HG03097 (cell line): ENCODE data around the gene ZNF778.

Experiments used
- ATAC-seq: cut with Tn5 transposase; IDR thresholded peaks from one replicate; pipeline ENCODE4 v1.9.1; 2021; ENCODE audit not compliant: unreplicated experiment, low FRiP score

ZNF778 gene

DNA sequence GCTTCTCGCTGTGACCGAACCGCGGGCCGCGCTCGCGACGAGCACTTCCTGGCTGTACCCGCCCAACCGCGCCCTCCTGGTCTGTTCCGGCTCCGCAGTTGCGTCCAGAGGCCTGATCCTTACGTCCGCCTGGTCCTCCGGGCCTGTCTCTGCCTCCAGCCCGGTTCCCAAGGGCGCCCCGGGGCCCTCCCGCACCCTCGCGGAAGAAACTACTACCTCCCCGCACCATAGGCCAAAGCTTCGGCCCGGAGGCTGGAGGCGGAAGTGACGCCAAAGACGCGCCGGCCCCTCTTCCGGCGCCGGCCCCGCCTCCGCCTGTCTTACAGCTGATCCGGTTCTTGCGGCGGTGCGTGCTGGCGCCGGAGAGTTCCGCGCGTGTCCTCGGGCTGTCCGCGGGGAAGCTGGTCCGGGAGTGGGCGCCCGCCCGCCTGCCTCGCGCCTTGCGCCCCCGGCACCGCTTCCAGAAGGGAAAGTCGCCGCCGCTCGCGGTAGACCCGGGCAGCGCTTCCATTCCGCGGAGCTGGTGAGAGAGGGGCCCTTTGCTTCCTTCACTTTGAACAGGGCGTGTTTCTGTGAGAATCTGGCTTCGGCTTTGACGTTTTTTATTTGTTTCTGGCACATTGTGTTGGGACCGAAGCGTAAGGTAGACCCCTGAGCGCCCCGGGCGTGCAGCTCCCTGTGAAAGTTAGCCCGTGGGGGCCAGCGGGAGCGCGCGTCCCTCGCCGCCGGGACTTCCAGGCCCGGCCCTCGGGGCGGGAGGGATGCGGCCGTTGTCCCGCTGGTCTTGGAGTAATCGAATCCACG is at the start of gene ZNF778:
Gene ZNF778, plus strand, starts transcription at position 316 of the 804 bp plus-strand sequence. CDS start 3,425 bp downstream, outside the sequence.
- ATAC-seq: peak; percentile 77

- no peak for ATAC-seq
Measured at GRCh38 chr16:89168381-89169189, 48.9 kb upstream of the ZNF778 start.

- no peak for ATAC-seq
Measured at GRCh38 chr16:89169778-89170177, 47.7 kb upstream of the ZNF778 start.

- ATAC-seq: no peak
Measured at GRCh38 chr16:89170346-89171215, 46.9 kb upstream of the ZNF778 start.

DNA sequence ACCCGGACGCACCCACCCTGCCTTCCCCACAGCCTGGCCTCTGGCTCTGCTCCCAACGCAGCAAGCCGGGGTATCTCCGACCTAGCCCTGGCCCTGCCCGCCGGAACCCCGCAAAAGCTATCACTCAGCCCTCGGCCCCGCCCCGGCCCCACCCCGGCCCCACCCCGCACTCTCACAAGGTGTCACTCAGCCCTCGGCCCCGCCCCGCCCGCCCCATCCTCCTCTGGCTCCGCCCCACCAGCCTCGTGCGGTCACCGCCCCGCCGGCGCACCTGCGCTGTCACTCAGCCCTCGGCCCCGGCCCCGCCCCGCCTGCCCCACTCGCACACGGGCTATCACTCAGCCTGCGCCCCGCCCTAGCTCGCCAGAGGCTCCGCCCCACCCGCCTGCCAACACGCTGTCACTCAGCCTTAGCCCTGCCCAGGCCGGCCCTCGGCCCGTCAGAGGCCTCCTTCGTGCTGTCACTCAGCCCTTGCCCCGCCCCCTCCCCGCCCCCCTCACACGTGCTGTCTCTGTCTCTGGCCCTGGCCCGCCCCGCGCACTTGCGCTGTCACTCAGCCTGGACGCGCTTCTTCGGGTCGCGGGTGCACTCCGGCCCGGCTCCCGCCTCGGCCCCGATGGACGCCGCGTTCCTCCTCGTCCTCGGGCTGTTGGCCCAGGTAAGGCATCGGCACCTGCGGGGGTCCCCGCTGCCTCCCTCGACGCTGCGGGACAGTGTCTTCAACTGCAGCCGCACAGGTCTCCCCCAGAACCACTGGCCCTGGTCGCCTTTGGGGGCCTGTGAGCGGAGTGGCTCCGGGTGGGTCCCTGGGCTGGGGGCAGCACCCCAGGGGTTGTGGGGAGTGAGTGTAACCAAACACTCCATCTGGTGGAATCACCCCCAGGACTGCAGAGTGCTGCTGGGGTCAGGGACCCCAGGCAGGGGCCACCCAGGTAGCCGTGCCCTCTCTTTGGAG is 46.0 kb upstream of the ZNF778 start, which contains the start of gene CDH15:
Gene CDH15, plus strand, starts transcription at position 533 of the 955 bp plus-strand sequence. Its CDS starts 84 bp downstream, at position 617.
- ATAC-seq: peak; percentile 65

GRCh38 chr16:89172171-89172527 is 45.4 kb upstream of the ZNF778 start:
- ATAC-seq: no peak

GRCh38 chr16:89172528-89173173 is 44.9 kb upstream of the ZNF778 start:
- no peak for ATAC-seq

DNA sequence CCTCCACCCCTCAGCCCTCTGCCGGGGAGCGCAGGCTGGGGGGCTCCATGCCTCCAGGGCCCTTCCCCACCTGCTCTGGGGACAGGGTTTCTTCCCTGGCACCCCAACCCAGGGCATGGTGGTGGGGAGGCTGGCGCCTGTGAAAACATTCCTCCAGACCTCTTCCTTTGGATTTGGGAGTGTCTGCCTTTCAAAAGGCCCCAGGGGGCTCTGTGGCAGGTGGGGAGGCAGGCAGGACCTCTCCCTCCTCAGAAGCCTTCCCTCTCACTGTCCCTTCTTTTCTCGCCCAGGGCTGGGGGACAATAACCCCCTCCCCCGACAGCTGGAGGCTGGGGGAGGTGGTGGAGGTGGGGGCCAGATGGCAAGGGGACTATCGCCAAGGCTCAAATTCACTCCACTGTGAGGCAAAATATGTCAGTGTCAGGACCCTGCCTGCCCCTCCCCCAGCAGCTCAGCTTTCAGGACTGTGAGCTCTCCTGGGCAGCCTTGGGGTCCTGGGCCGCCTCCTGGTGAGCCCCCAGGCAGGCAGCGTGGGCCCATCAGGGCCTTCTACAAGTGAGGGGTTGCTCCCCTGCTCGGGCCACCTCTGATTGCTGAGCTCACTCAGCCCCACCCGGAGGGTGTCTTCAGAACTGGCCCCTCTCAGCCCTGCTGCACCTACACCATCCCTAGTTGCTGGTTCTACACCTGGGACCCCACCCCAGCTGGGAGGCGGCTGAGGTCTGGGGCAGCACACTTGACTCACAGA is 44.2 kb upstream of the ZNF778 start:
- no peak for ATAC-seq

DNA sequence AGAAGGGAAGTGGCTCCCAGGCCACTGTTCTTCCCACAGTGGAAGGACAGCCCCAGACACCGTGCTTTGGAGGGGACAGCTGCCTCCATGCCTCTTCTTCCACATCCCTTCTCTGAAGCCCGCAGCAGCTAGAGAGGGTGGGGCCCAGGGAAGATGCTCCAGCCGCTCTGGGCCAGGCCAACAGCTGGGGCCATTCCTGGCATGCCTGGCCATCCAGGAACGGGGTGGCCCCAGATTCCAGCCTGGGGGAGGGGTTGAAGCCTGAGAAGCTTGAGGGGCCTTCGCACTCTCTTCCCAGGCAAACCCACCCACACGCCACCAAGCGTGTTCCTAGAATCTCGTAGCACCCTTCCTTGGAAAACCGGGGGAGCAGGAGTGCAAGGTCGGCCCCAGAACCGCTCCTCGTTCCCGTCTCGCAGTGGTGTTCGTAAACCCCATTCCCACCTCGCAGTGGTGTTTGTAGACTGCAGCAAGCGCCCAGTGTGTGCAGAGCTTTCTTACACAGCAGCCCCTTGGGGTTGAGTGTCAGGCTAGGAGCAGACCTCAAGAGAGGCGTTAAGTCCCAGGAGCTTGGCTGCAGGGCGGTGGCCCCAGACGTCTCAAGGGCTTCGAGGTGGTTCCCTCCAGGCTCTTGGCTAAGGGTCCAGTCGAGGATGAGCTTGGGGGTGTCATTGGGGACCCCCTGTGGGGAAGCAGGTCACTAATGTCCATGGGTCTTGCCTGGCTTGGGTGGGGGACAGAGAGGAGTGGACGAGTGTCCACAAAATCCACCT is 43.3 kb upstream of the ZNF778 start:
- no peak for ATAC-seq

DNA sequence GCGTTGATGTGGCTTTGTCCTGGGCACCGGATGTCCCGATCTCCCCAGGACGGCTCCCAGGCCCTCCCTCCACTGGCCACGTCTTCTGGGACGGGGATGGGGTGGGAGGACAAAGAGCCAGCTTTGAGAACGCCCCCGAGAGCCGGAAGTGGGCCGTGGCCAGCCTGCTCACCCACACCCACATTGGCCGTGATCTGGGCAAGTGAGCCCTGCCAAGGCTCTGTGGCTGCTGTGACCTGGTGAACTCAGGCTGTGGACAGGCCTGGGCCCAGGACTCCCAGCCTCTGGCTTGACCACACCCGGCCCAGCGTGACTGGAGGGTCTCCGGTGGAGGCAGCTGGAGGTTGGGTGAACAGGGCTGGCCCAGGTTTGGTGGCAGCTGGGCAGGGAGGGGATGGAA is 42.6 kb upstream of the ZNF778 start:
- ATAC-seq: no peak

DNA sequence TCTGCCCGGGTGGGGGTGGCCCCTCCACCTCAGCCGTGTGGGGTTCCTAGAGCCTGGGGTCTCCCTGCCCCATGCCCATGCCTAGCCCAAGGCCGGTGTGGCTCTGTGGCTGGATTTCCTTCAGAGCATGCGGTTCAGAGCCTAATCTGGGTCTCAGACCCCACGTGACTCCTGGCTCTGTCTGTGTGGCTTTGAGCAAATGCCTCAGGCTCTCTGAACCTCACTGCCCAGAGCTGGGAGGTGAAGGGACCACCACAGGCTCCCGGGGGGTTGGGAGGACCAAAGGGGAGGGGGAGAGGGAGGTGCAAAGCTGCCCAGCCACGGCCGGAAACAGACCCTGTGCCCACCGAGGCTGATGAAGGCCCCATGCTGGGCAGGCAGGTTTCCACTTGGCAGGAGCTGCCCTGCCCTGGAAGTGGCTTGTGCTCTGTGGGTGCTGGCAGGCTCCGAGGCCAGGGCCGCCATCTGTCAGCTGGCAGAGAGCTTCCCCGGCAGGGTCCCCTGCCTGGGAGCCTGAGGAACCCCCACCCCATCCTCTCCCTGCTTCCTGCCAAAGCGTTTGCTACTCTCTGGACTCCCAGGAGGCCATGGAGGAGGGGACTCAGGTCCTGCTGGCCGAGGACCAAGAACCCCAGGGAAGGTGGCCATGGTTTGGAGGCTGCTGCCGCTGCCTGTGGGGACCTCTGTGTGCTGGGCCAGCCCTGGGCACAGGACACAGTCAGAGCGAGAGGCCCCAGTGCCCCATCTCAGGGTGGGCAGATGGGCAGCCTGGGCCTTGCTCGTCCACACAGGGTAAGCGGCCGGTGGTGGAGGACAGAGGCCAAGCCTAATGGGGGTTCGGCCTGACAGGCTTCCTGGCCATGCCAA is 42.0 kb upstream of the ZNF778 start:
- ATAC-seq: no peak

GRCh38 chr16:89176147-89176690 is 41.3 kb upstream of the ZNF778 start:
- ATAC-seq: no peak

GRCh38 chr16:89176717-89177116 is 40.8 kb upstream of the ZNF778 start:
- ATAC-seq: no peak

GRCh38 chr16:89177501-89177900 is 40.0 kb upstream of the ZNF778 start:
- ATAC-seq: no peak

DNA sequence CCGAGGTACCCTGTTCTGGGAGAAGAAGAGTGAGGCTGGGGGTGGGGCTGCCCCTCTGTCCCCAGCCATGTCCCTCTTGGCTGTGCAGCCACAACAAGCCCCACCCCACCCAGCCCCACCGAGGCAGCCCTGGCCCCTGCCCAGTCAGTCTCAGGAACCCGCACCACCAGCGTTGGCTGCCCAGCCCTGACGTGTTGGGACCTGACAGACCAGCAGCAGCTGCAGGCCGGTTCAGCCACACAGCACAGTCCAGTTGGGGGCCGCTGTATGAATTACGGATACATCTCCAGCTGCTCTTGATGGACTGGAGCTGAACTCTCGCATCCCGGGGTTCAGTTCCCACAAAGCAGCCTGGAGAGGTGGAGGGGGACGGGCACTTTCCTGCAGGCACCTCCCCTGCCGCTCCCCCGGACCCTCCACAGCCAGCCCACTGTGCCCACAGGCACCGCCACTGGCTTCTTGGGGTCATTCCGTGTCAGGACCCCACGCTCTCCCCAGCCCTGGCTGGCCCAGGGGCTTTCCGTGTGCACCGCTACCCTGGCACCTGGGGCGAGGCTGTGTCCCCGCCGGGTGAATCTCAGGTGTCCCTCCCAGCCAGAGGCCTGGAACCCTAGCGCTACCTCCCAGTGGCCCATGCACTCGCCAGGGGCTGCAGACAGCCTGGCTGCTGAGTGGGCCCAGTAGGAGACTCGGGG is 38.9 kb upstream of the ZNF778 start:
- no peak for ATAC-seq

DNA sequence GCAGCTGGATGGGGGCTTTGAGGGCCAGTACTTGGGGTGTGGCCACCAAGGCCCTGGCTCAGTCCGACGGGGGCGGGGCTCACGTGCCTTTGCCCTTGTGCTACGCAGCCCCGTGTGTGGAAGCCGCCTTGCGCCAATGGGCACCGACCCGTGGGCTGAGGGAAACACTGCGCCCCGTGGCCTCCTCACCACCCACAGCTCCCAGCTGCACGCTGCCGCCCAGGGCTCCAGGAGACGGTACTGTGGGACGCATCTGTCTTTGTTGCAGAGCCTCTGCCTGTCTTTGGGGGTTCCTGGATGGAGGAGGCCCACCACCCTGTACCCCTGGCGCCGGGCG is 38.4 kb upstream of the ZNF778 start:
- ATAC-seq: no peak
